ENCODE results near the gene HTR6.

GRCh38 chr1:19687414-19687813 is 22.7 kb downstream of the HTR6 start:
- TF ChIP-seq POLR2AphosphoS5 (IDR thresholded peaks at IDR 0.05; ENCODE audit: low read depth, low read length), result no peak
- no peak for TF ChIP-seq TAF1 (IDR thresholded peaks at IDR 0.05; ENCODE audit: borderline replicate concordance, insufficient read depth, low read length)

Data from PFSK-1 (cell line).